Dermis microvascular lymphatic vessel endothelial cell (primary cell): Measurements from ENCODE around the gene SERPINI1. TPM values are rescaled to one million over a fixed set of nuclear protein-coding genes. Genes with fewer than 3 reads are reported as not detected.
"Not testable (repeated sequence)": the region's sequence is repeated elsewhere in the genome, so short reads cannot be mapped to it uniquely, and the experiment has no call there.

ENCODE experiments used
- DNase-seq, 2 donors: peaks; one replicate each; pipeline versions ENCODE4 v3.0.0 to v3.0.0-alpha.2; 2010; ENCODE audit warnings: low read depth in 2 of 2
- total RNA-seq: library from RNA; depleted of rRNA; stranded (reverse); fragments of >200 nt; gene quantifications from 2 replicates; pipeline ENCODE4 v1.2.1, GENCODE V29; 2014

Gene SERPINI1
- total RNA-seq, 1 donor from 2014 or later: 1.4 TPM

DNA sequence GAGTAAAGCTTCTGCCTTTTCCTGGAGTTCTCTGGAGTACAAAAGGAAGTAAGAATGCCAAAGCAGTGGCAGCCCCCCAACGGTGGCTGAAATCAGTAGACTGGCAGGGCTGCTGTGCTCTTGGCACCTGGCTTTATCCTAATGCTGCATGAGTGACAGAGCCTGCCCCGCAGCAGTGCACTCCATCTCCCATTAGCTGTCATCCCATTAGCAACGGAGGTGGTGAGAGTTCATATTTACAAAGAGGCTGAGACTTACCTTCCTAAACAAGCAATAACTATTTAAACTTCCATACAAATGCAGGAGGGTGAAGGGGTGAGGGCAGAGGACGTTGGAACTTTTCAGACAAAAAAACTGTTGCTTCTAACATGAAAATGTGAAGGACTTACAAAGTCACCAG, 51.9 kb downstream of the SERPINI1 start:
- no peak for DNase-seq

DNA sequence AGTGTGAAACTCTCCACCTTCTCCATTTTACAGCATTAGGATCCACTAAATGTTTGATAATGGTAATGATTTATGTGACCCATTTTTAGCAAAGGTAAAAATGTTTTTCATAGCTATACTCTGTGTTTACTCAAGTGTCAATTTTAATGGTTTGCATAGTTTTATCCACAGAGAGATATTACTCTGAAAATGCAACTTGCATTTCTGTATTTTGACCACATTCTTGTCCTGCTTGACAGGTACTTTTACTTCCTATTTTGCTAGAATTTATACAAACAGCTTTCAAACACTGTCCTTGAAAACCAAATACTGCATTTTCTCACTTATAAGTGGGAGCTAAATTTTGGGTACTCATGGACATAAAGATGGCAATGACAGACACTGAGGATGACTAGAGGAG, 62.9 kb downstream of the SERPINI1 start:
- no peak for DNase-seq

- DNase-seq: no peak
These were observed 73.4 kb downstream of the SERPINI1 start for GRCh38 chr3:167808910-167809309.

DNA sequence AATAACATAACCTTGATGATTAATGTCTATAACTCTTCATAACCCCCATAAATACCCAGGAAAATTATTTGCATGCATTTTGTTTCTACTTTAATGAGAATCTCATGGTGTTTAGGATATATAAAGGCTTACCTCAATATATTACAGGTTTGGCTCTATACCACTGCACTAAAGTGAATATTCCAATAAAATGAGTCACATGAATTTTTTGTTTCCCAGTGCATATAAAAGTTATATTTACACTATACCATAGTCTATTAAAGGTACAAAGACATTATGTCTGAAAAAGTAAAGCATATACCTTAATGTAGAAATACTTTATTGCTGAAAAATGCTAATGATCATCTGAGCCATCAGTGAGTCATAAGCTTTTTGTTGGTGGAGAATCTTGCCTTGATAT, 74.7 kb downstream of the SERPINI1 start:
- DNase-seq: no peak

- no peak for DNase-seq
These were observed 75.5 kb downstream of the SERPINI1 start for GRCh38 chr3:167811031-167811430.

GRCh38 chr3:167813169-167814123, 77.9 kb downstream of the SERPINI1 start:
- DNase-seq: no peak

- peak in 1 of 2 donors; percentile 9 for DNase-seq
These were observed 79.0 kb downstream of the SERPINI1 start for GRCh38 chr3:167814441-167814951.

DNA sequence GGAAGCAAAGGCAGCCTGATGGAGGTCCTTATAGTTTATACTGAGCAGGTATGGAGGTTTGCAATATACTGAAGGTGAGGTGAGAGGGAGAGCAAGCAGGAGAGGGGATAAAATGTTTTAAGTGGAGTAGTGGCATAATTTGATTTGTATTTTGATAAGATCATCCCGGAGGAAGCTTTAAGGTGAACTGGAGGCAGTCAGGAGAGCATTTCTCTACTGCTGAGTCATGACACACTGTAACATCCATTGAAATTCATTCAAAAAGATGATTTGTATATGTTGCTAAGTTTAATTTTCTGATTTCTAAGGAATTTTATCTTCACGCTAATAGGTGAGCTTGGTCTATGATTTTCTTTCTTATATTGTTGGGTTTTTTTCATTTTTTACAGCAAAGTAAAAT, 81.4 kb downstream of the SERPINI1 start:
- DNase-seq: no peak

GRCh38 chr3:167820102-167820865, 84.8 kb downstream of the SERPINI1 start:
- DNase-seq: no peak

DNA sequence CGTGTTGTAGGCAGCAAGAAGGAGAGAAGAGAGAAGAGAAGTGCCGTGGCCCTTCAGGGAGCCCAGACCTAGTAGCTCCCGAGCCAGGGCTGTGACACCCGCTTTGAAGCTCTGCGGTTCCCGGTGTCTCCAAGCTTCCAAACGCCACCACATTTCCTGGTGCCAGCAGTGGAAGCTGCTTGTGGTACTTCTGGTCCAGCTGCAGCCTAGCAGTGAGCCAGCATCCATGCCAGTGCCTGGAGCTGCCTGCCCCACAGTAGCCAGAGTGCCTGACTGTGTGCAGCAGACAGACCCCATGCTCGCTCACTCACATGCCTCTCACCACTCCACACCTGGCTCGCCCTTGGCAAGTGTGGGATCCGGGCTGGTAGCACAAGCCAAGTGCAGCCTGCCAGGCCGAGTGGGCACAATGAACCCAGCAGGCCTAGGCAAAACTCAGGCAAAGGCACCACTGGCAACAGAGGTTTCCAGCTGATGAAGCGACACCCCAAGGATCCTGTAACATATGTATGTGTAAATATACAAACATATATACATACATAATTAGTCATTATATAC, 85.8 kb downstream of the SERPINI1 start:
- no peak for DNase-seq

DNA sequence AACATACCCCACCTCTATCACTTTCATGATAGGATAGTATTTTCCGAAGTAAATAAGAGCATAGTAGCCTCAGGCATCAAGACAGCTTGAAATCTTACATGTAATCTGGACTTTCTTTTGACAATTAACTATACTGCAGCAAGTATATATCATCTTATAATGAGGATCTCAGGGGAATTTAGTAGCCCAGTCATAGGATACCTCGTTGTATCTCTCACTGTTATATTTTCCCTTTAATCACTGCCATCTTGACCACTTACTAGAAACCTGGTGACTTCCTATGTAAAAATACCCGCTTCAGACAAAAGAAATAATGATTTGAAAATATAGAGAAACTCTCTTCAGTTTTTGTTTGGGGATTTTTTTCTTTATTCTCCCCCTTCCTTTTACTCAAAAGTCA, 88.2 kb downstream of the SERPINI1 start:
- no peak for DNase-seq

DNA sequence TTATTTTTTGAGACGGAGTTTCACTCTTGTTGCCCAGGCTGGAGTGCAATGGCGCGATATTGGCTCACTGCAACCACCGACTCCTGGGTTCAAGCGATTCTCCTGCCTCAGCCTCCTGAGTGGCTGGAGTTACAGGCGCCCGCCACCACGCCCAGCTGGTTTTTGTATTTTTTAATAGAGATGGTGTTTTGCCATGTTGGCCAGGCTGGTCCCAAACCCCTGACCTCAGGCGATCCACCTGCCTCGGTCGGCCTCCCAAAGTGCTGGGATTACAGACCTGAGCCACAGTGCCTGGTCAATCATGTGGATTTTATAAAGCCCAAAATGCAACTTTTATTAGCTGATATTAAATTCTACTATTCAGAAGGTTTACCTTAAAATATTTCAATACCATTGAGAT, 92.1 kb downstream of the SERPINI1 start:
- not testable (repeated sequence) for DNase-seq

GRCh38 chr3:167829071-167829470, 93.5 kb downstream of the SERPINI1 start:
- no peak for DNase-seq

- no peak for DNase-seq
These were observed 94.5 kb downstream of the SERPINI1 start for GRCh38 chr3:167830007-167830406.

DNA sequence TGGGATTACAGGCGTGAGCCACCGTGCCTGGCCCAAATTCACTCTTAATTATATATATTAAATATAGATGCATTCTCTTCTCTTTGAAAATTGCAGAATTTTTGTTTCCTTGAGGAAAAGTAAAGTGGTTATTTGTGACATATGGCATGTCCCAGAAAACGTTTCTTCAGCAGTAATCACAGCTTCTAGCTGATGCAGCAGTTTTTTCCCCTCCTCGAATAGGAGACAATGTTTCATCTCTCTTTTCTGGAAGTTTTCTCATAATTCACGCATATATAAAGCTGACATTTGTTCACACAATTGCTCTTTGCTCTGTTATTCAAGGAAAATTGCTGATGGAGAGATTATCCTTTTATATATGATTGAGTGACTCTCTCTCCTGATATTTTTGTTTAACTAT, 99.8 kb downstream of the SERPINI1 start:
- DNase-seq: no peak

DNA sequence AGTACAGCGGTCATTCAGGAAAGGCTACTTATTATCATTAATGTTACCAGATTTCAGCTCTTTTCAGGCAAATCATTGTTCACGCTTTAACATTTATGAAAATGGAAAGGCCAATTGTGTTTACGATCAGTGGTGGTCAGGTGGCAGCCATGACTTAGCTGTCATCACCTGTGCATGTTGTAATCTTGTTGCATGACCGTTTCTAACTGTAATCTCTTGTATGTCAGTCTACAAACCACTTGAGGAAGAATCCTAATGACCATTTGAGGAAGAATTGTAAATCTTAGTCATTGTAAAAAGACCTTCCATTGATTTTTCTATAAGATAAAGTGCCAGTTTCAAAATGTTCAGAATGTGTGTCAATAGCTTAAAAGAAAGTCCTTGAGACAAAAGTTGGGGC, 100.4 kb downstream of the SERPINI1 start:
- DNase-seq: no peak

- DNase-seq: no peak
These were observed 101.9 kb downstream of the SERPINI1 start for GRCh38 chr3:167837466-167837865.

- no peak for DNase-seq
These were observed 104.1 kb downstream of the SERPINI1 start for GRCh38 chr3:167839460-167840134.

GRCh38 chr3:167840247-167840646, 104.7 kb downstream of the SERPINI1 start:
- no peak for DNase-seq

DNA sequence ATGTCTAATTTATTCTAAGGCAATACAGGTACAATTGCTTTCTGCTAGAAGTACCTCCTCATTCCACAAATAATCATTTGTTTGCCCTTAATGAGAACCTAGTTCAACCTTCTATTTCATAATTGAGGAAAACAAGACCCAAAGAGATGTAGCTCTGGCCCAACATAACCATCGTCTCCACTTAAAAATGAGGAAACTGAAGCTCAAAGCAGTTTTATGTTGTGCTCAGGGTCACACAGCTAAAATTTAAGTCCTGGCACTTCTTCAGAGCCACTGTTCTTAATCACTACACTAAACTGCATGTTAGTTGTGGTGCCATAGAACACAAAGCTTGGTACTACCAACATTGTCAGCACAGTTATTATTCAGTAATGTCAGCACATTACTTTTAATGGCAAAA, 108.0 kb downstream of the SERPINI1 start:
- no peak for DNase-seq

- DNase-seq: no peak
These were observed 108.4 kb downstream of the SERPINI1 start for GRCh38 chr3:167843886-167844285.
